VCaP (cell line): Measurements from ENCODE around the gene GPBAR1.

Experiments
- H3K27ac ChIP-seq: fragments of 450-650 bp; 2 replicates; pipeline ENCODE4 v1.5.1; 2017
- CTCF ChIP-seq: fragments of 450-650 bp; conservative IDR thresholded peaks from 2 replicates; pipeline ENCODE4 v1.5.1; 2017; ENCODE audit warnings: mild to moderate bottlenecking, moderate library complexity

The GPBAR1 gene

GRCh38 chr2:218257390-218257981 is 3.3 kb upstream of the GPBAR1 start:
- TF ChIP-seq CTCF, result peak; percentile 42
- no peak overlapping the region for H3K27ac ChIP-seq

- TF ChIP-seq CTCF, result no peak
Measured at GRCh38 chr2:218259099-218259961, 1.5 kb upstream of the GPBAR1 start.

GRCh38 chr2:218260166-218260565 is 649 bp upstream of the GPBAR1 start:
- no peak for TF ChIP-seq CTCF
- H3K27ac ChIP-seq, result no peak overlapping the region

More at GRCh38 chr2:218259099-218259961, 1.5 kb upstream of the GPBAR1 start:
- H3K27ac ChIP-seq, result no peak overlapping the region

GRCh38 chr2:218261423-218262236 is 815 bp downstream of the GPBAR1 start:
- TF ChIP-seq CTCF, result no peak
- H3K27ac ChIP-seq, result 0 out of 2 replicates have a peak overlapping the region, but pooled peaks have one; percentile 2

GRCh38 chr2:218262237-218262600 is 1.4 kb downstream of the GPBAR1 start:
- no peak for TF ChIP-seq CTCF
- no peak overlapping the region for H3K27ac ChIP-seq

- no peak for TF ChIP-seq CTCF
- no peak overlapping the region for H3K27ac ChIP-seq
Measured at GRCh38 chr2:218262631-218263586, 2.1 kb downstream of the GPBAR1 start.
